HFF-Myc (cell line): Measurements from ENCODE around the gene ATCAY.

Experiments
- DNase-seq: peaks from one replicate; pipeline ENCODE4 v3.0.0-alpha.2; 2011; ENCODE audit warnings: low read depth; ENCODE audit errors: extremely low read depth
- H3K4me3 ChIP-seq: replicated peaks from 2 replicates; pipeline ENCODE4 v1.5.1; 2011; ENCODE audit warnings: low read depth, mild to moderate bottlenecking, control low read depth, low read length
- TF ChIP-seq, protein P1 (sequence below): IDR thresholded peaks from 2 replicates; pipeline ENCODE4 v1.5.1; 2012; ENCODE audit warnings: mild to moderate bottlenecking, low read depth, low read length, control low read depth; ENCODE audit errors: missing control alignments

Gene ATCAY

DNA sequence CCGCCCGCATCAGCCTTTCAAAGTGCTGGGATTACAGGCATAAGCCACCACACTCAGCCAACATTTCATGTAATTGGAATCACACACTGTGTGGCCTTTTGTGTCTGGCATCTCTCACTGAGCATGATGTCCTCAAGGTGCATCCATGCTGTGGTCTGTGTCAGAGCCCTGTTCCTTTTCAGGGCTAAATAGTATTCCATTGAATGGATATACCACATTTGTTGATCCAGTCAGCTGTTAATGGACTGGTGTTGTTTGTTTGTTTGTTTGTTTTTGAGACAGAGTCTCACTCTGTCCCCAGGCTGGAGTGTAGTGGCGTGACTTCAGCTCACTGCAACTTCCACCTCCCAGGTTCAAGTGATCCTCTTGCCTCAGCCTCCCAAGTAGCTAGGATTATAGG lies 17.9 kb downstream of the ATCAY start:
- no peak for DNase-seq
- TF ChIP-seq, protein P1, sequence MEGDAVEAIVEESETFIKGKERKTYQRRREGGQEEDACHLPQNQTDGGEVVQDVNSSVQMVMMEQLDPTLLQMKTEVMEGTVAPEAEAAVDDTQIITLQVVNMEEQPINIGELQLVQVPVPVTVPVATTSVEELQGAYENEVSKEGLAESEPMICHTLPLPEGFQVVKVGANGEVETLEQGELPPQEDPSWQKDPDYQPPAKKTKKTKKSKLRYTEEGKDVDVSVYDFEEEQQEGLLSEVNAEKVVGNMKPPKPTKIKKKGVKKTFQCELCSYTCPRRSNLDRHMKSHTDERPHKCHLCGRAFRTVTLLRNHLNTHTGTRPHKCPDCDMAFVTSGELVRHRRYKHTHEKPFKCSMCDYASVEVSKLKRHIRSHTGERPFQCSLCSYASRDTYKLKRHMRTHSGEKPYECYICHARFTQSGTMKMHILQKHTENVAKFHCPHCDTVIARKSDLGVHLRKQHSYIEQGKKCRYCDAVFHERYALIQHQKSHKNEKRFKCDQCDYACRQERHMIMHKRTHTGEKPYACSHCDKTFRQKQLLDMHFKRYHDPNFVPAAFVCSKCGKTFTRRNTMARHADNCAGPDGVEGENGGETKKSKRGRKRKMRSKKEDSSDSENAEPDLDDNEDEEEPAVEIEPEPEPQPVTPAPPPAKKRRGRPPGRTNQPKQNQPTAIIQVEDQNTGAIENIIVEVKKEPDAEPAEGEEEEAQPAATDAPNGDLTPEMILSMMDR = no peak
- no peak overlapping the region for H3K4me3 ChIP-seq

GRCh38 chr19:3899531-3900294 lies 19.2 kb downstream of the ATCAY start:
- TF ChIP-seq, protein P1 = no peak
- no peak overlapping the region for H3K4me3 ChIP-seq
- no peak for DNase-seq

GRCh38 chr19:3902317-3902973 lies 22.0 kb downstream of the ATCAY start:
- DNase-seq = no peak
- TF ChIP-seq, protein P1 = no peak

GRCh38 chr19:3904233-3904632 lies 23.7 kb downstream of the ATCAY start:
- TF ChIP-seq, protein P1 = no peak
- no peak overlapping the region for H3K4me3 ChIP-seq
- DNase-seq = no peak

More at GRCh38 chr19:3902317-3902973, 22.0 kb downstream of the ATCAY start:
- H3K4me3 ChIP-seq = no peak overlapping the region

DNA sequence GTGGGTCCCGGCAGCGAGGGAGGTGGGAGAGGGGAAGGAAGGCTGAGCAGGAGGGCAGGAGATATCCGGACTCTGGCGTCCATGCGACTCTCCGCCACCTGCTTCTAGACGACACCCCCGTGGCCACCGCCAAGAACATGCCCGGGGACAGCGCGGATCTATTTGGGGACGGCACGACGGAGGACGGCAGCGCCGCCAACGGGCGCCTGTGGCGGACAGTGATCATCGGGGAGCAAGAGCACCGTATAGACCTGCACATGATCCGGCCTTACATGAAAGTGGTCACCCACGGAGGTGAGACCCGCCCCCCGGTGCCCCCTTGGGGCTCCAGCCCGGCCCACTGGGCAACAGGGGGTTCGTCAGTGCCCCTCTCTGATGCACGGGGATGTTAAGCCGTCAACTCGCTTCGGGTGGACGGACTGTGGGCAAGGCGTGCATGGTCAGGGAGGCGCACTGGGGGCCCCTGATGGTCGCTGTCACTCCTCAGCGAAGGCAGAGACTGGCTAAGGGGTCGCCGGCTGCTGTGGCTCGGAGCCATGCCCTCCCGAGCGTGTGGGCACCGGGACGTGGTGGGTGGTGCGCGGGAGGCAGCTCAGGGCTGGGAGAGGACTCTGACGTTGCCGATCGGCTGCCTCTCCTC lies 27.3 kb downstream of the ATCAY start:
- TF ChIP-seq, protein P1 = no peak
- no peak for DNase-seq
- no peak overlapping the region for H3K4me3 ChIP-seq

DNA sequence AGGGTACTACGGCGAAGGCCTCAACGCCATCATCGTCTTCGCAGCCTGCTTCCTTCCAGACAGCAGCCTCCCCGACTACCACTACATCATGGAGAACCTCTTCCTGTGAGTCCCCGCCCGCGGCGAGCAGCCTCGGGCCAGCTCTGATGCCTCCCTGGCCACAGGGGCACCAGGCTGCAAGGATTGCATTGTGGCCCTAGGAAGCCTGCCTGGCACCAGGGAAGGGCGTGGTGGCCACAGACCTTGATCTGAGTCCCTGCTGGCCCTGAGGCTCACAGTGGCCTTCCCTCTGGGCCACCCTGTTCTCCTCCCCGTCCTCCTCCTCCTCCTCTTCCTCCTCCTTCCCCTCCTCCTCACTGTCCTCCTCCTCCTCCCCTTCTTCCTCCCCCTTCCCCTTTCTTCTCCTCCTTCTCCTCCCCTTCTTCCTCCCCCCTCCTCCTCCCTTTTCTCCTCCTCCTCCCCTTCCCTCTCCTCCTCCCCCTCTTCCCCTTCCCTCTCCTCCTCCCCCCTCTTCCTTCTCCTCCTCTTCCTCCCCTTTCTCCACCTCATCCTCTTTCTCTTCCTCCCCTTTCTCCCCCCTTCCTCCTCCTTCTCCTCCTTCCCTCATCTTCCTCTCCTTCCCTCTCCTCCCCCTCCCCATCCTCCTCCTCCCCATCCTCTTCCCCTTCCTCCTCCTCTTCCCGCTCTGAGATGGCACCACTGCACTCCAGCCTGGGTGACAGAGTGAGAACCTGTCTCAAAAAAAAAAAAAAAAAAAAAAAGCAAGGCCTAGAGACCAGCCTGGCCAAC lies 28.0 kb downstream of the ATCAY start:
- H3K4me3 ChIP-seq = no peak overlapping the region
- DNase-seq = no peak
- TF ChIP-seq, protein P1 = no peak
